RPMI7951 (cell line): Measurements from ENCODE around the gene ELOVL1. TPM values are rescaled to one million over a fixed set of nuclear protein-coding genes. Genes with fewer than 3 reads are reported as not detected.
"Not testable (repeated sequence)": the region's sequence is repeated elsewhere in the genome, so short reads cannot be mapped to it uniquely, and the experiment has no call there.

Source experiments
- DNase-seq: peaks from one replicate; pipeline ENCODE4 v3.0.0-alpha.2; 2012; ENCODE audit warnings: low read depth
- total RNA-seq: library from RNA; depleted of rRNA; stranded (reverse); fragments of >200 nt; shearing (Covaris generic); gene quantifications from 2 replicates; pipeline ENCODE4 v1.2.3, GENCODE V29; 2014; rRNA removed

ELOVL1 gene
- total RNA-seq = 105 and 147 TPM in 2 replicates

- DNase-seq = peak; percentile 92
Observed at GRCh38 chr1:43367904-43368645, at the start of gene ELOVL1. Gene ELOVL1 (minus strand): TSS chr1:43368011. CDS start chr1:43365609, 2,402 bp downstream.

GRCh38 chr1:43415901-43416300 is 48.1 kb upstream of the ELOVL1 start:
- DNase-seq = no peak

- peak; percentile 59 for DNase-seq
Observed at GRCh38 chr1:43414634-43415223, 46.9 kb upstream of the ELOVL1 start.

DNA sequence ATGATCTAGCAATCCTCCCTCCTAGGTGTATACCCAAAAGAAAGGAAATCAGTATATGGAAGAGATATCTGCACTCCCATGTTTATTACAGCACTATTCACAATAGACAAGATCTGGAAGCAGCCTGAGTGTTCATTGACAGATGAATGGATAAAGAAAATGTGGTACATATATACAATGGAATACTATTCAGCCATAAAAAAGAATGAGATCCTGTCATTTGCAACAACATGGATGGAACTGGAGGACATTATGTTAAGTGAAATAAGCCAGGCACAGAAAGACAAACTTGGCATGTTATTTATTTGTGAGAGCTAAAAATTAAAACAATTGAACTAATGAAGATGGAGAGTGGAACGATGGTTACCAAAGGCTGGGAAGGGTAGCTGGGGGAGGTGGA is 45.6 kb upstream of the ELOVL1 start:
- DNase-seq = not testable (repeated sequence)

GRCh38 chr1:43410571-43410970 is 42.8 kb upstream of the ELOVL1 start:
- DNase-seq = no peak

GRCh38 chr1:43405876-43406234 is 38.0 kb upstream of the ELOVL1 start:
- no peak for DNase-seq

DNA sequence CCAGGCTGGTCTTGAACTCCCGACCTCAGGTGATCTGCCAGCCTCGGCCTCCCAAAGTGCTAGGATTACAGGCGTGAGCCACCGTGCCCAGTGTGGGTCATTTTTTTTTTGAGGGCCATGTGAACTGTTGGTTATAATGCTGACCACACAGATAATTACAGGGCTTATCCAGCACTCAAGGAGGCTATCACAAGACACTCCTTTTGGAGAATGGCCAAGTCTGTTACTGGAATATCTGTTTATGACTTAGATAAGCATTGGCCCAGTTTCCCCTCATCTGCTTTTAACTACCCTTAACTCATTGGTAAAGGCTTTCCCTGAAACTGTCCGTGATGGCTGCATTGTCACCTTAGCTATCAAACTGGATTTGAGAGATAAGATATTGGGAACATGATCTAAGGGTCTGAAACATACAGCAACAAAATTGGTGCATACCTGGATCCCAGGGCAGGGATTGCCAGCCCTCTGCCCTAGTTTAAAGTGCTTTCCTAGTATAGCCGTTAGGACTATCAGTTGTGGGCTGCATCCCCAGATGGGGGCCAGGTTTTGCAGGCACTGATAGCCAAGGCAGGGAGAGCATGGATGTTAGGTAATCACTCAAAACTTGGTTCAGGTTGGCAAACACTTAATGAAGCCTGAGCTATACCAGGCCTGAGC is 37.5 kb upstream of the ELOVL1 start:
- no peak for DNase-seq

GRCh38 chr1:43404353-43404752 is 36.5 kb upstream of the ELOVL1 start:
- no peak for DNase-seq

DNA sequence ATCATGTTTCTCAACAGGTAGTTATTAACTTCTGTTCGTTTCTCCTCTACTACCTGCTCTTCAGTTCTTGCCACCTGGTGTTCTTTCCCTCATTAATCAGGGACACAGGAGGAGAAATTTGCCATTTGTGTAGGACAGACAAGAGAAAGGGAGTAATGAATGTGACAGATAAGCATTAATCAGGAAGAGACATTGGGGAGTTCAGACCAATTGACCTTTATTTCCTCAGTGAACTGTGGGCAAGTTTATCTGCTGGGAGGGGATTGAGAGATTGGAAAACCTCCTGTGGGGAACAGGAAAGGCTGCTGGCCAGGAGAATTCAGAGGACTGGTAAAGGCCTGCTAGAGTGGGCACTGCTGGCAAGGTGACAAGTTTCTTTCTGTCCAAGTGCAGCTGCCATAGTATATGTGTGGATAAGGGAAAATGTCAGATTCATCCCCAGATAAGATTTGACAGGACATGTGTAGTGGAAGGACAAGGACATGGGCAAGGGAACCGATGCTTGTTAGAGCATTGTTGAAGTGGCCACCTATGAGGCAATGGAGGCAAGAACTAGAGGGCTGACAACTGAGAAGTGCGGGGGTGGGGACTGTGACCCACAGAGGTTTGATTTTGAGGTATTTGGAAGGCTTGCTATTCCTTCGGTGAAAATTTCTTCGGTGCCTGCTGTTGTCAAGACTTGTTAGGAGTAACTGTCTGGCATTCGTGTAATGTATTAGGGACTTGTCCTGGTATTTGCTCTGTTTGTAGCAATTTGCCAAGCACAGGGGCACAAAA is 34.5 kb upstream of the ELOVL1 start:
- no peak for DNase-seq

DNA sequence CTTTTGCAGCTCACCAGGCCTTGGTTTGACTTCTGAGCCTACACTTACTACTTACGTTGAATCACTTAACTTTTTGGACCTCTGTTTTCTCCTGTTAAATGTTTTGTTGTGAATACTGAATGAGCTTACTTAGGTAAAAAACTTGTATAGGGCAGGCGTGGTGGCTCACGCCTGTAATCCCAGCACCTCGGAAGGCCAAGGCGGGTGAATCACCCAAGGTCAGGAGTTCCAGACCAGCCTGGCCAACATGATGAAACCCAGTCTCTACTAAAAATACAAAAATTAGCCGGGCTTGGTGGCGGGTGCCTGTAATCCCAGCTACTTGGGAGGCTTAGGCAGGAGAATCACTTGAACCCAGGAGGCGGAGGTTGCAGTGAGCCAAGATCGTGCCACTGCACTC is 32.6 kb upstream of the ELOVL1 start:
- DNase-seq = not testable (repeated sequence)

- no peak for DNase-seq
Observed at GRCh38 chr1:43398227-43398626, 30.4 kb upstream of the ELOVL1 start.

GRCh38 chr1:43396059-43396458 is 28.2 kb upstream of the ELOVL1 start:
- DNase-seq = no peak

DNA sequence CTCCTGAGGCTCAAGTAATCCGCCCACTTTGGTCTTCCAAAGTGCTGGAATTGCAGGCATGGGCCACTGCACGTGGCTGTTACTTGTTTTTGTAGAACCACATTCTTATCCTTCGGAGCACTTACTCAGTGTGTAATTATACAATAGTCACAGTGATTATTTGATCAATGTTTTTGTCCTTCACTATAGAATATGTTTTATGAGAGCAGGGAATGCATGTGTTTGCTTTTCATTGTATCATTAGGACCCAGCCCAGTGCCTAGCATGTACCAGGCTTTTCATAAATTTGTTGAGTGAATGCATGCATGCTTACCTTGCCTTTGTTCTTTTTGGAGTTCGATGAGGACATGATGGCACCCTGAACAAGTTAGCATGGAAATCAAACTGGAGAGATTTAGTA is 27.7 kb upstream of the ELOVL1 start:
- DNase-seq = no peak

GRCh38 chr1:43392702-43393101 is 24.9 kb upstream of the ELOVL1 start:
- DNase-seq = no peak

GRCh38 chr1:43389326-43390313 is 21.8 kb upstream of the ELOVL1 start, which contains the start of the genes MED8 and SZT2:
Gene MED8 (minus strand): TSS chr1:43389800. CDS start chr1:43389764, 36 bp downstream.
Gene SZT2 (plus strand): TSS chr1:43389899. CDS start chr1:43389969, 70 bp downstream.
- DNase-seq = peak; percentile 94

- DNase-seq = no peak
Observed at GRCh38 chr1:43388613-43389012, 20.8 kb upstream of the ELOVL1 start.

DNA sequence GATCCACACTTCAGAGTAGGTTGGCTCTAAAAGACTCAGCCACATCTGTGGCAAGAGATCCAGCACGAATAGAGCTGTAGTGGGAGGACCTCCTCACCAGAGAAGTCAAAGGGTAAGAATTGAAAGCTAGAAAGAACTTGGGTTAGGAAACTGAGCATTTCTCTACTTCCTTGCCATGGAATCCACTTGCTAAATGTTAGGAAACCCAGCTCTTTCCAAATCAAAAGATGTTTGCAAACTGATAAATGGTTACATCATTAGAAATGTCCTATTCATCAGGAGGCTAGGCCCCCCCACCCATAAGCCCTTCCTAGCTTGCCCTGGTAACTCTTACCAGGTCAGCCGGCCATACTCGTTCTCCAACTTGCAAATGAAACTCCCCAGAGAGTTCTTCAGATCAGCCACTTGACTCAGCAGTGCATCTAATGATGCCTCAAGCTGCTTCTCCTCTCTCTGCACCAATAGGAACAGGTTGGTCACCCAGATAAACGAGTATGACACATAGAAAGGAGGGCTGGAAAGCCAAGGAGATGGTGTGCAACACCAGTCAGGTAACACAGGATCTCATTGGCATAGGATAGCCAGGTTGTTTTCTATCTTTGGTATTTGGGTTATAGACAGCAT is 20.3 kb upstream of the ELOVL1 start:
- DNase-seq = no peak

GRCh38 chr1:43386676-43387075 is 18.9 kb upstream of the ELOVL1 start:
- no peak for DNase-seq

- DNase-seq = peak; percentile 32
Observed at GRCh38 chr1:43383449-43383848, 15.6 kb upstream of the ELOVL1 start.
